ENCODE results near the gene MAB21L4. TPM values are rescaled to one million over a fixed set of nuclear protein-coding genes. Genes with fewer than 3 reads are reported as not detected.
A peak's percentile ranks its signal among the peaks of the same experiment; 100 is the strongest.

The MAB21L4 gene
- total RNA-seq, 4 donors from 2014 or later, result 4.9 to 11.6 (median 9.8) TPM; not detected in 1

GRCh38 chr2:240919161-240919781 lies 23.3 kb upstream of the MAB21L4 start:
- H3K4me1 ChIP-seq, result peaks cover 0 to 11% (median 5%) of the 10 kb centered on the region in 4 donors
- peaks cover 22% of the 10 kb centered on the region for H3K27me3 ChIP-seq
- intact Hi-C loops (cut with DNase I; ENCODE audit: low total_unique reads), result no loop called here
- peak; percentile 4 for DNase-seq
- H3K4me3 ChIP-seq, result no peak overlapping the region
- in situ Hi-C loops (cut with MboI; ENCODE audit: low pct_ligation_motif_present in 1 of 4, low pct_unique_long_range_greater_than_20kb in 1 of 4, low sequenced_read_pairs in 3 of 4), result no loop called here
- H3K27ac ChIP-seq, result no peak overlapping the region
- no peaks in the 10 kb centered on the region for H3K36me3 ChIP-seq
- 77% methylated on average over 17 of the region's 19 CpGs; no CpG with 5 or more reads in 1 of the 2 donors for WGBS, 2 donors (ENCODE audit: low coverage in 1 of 2)
- no peaks in the 10 kb centered on the region for H3K9me3 ChIP-seq
- no peak for TF ChIP-seq CTCF (IDR thresholded peaks at IDR 0.05)
- TF ChIP-seq EP300 (IDR thresholded peaks at IDR 0.05; ENCODE audit: low read depth), result no peak
- no peak for TF ChIP-seq POLR2AphosphoS5 (IDR thresholded peaks at IDR 0.05)
- no peak for TF ChIP-seq POLR2A (IDR thresholded peaks at IDR 0.05)

GRCh38 chr2:240918258-240919091 lies 22.5 kb upstream of the MAB21L4 start:
- no peak overlapping the region for H3K4me3 ChIP-seq
- peaks cover 0 to 16% (median 5%) of the 10 kb centered on the region in 4 donors for H3K4me1 ChIP-seq
- H3K9me3 ChIP-seq, result no peaks in the 10 kb centered on the region
- H3K27ac ChIP-seq, result no peak overlapping the region
- intact Hi-C loops (cut with DNase I; ENCODE audit: low total_unique reads), result no loop called here
- H3K27me3 ChIP-seq, result peaks cover 27% of the 10 kb centered on the region
- no peak for TF ChIP-seq EP300 (IDR thresholded peaks at IDR 0.05; ENCODE audit: low read depth)
- TF ChIP-seq CTCF (IDR thresholded peaks at IDR 0.05), result no peak
- TF ChIP-seq POLR2A (IDR thresholded peaks at IDR 0.05), result no peak
- no peak for TF ChIP-seq POLR2AphosphoS5 (IDR thresholded peaks at IDR 0.05)
- DNase-seq, result peak; percentile 3
- in situ Hi-C loops (cut with MboI; ENCODE audit: low pct_ligation_motif_present in 1 of 4, low pct_unique_long_range_greater_than_20kb in 1 of 4, low sequenced_read_pairs in 3 of 4), result no loop called here
- no peaks in the 10 kb centered on the region for H3K36me3 ChIP-seq
- WGBS, 2 donors (ENCODE audit: low coverage in 1 of 2), result 67 to 89% methylated on average over 3 to 25 of the region's 36 CpGs

GRCh38 chr2:240917684-240918257 lies 21.8 kb upstream of the MAB21L4 start:
- in situ Hi-C loops (cut with MboI; ENCODE audit: low pct_ligation_motif_present in 1 of 4, low pct_unique_long_range_greater_than_20kb in 1 of 4, low sequenced_read_pairs in 3 of 4) (no loop called here), intact Hi-C loops (cut with DNase I; ENCODE audit: low total_unique reads) (no loop called here)
- 67% methylated on average over 6 of the region's 10 CpGs; no CpG with 5 or more reads in 1 of the 2 donors for WGBS, 2 donors (ENCODE audit: low coverage in 1 of 2)
- Histone ChIP-seq H3K4me3 (no peak overlapping the region), H3K36me3 (no peaks in the 10 kb centered on the region), H3K4me1 (peaks cover 0 to 17% (median 5%) of the 10 kb centered on the region in 4 donors), H3K9me3 (no peaks in the 10 kb centered on the region), H3K27ac (no peak overlapping the region), H3K27me3 (peaks cover 27% of the 10 kb centered on the region)
- DNase-seq, result peak; percentile 8
- TF ChIP-seq POLR2A (IDR thresholded peaks at IDR 0.05) (no peak), POLR2AphosphoS5 (IDR thresholded peaks at IDR 0.05) (no peak), EP300 (IDR thresholded peaks at IDR 0.05; ENCODE audit: low read depth) (no peak), CTCF (IDR thresholded peaks at IDR 0.05) (no peak)

Measured in transverse colon (tissue), 4 donors.